Measurements from ENCODE around the gene PLEKHB2.
"Not testable (repeated sequence)": the region's sequence is repeated elsewhere in the genome, so short reads cannot be mapped to it uniquely, and the experiment has no call there.

Gene PLEKHB2

DNA sequence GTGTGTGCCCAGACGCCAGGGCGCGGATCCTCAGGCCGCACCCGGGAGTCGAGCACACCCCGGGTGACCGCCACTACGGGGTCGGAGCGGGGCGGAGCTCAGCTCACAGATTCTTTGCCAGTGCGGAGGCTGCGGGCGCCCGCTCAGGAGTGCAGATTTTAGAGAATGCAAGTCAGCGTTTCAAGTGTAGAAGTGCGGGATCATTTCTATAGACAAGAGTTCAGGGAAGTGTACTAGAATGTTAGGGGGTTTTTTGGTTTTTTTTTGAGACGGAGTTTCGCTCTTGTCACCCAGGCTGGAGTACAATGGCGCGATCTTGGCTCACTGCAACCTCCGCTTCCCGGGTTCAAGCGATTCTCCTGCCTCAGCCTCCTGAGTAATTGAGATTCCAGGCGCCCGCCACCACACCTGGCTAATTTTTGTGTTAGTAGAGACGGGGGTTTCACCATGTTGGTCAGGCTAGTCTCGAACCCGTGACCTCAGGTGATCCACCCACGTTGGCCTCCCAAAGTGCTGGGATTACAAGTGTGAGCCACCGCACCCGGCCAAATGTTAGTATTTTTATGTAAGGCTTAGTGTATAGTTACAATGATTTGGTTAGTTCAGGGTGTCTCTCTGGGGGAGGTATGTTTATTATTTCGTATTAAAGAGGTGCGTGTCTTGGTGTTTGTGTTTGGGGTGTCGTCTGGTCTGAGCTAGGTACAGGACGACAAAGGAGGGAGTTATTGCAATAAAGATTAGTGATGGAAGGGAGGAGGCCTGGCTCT lies 11.3 kb upstream of the PLEKHB2 start:
- DNase-seq, result no peak

DNA sequence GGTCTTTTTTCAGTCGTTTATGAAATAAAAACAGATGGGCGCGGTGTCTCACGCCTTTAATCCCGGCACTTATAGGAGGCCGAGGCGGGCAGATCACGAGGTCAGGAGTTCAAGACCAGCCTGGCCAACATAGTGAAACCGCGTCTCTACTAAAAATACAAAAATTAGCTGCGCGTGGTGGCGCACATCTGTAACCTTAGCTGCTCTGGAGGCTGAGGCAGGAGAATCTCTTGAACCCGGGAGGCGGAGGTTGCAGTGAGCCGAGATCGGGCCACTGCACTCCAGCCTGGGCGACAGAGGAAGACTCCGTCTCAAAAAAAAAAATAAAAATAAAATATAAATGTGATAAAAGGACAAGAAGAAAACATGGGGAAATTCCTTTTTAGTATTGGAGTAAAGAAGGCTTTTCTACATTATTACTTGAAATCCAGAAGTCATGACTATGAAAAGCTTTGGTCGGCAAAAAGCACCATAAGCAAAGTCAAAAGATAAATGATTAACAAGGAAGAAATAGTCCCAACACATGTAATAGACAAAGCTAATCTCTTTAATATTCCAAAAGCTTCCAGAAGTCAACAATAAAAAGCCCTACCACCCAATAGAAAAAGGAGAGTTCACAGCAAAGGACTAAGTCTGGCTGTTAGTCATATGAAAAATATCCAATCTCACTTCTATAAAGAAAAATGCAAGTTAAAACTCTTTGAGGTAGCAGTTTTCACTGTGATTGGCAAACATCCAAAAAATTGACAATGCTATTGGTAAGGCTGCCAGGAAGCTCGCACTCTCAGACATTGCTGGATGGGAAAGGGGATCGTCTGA lies 10.5 kb upstream of the PLEKHB2 start:
- DNase-seq, result no peak

DNA sequence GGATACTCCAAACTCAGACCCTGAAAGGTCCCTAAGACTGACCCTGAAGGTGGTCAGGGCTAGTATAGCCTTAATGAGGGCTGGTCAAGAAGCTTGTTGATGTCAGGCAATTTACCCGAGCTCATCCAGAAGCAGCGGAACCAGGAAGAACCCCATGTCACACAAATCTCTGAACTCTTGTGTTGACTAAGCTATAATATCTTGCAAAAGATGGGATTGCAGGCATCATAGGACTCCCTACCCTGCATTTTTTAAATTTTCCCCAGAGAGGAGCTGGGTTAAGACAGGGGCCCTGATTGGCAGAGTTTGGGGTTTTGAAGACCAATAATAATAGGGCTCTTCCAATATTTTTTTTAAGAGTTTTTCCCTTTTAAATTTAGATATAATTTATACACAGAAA lies 2.0 kb upstream of the PLEKHB2 start:
- no peak for DNase-seq

DNA sequence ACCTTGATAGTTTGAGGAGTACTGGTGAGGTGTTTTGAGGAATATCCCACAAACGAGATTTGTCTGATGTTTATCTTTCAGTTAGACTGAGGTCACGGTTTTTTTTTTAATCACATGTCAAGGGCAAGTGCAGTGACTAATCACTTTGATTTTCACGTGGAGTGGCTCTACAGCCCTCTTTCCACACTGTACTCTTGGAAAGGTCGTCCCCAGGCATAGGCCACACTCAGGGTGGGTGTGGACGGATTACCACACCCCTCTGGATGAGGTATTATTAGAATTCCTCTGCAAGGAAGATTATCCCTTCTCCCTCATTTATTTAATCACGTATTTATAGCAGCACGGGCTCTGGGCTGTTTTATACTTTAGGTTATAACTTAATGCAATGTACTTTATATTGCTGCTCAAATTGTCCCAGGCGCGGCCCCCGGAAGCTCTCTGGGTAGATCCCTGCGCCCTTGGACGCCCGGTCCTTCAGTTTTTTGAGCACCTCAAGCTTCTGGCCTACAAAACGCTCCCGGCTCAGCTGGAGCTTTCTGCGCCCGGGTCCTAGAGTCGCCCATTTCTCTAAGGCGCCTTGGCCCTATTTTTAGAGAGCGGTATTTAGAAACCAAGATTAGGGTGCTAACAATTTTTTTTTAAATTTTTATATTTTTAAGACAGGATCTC lies 515 bp upstream of the PLEKHB2 start:
- DNase-seq, result no peak

DNA sequence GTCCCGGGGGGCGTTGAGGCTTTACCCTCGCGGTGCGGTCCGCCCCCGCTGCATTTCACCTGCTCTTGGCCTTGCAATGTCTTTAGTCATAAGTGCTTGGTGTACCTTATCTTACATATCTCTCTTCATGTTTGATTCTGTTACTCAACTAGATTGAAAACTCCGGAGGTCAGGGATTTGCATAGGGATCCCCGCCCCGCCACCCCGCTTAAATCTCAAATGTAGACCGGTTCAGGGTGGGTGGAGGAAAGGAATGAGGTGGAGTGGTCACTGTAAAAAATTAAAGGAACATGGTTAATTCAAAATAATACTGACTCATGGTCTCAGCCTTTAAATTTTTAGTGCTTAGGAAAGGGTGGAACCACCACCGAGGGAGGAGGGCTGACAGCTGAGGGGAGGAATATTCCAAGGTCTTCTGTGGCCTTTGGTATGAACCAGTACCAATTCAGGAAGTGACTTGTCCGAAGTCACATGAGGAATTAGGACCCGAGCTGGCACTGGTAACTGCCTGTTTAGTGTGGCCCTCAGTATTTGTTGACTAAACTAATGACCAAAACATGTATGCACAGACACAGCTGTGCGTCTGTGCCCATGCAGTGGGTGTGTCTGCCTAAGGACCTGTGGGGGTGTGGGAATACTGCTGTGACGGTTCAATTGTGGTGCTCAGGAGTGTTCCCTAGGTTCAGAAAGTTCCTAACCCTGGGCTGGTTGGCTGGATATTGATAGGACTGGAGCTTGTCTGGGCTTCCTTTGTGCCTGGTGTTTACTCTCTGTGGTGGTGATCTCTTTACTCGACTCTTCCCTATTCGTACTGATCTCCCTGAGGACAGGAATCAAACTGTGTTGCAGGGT lies 1.0 kb downstream of the PLEKHB2 start:
- no peak for DNase-seq

DNA sequence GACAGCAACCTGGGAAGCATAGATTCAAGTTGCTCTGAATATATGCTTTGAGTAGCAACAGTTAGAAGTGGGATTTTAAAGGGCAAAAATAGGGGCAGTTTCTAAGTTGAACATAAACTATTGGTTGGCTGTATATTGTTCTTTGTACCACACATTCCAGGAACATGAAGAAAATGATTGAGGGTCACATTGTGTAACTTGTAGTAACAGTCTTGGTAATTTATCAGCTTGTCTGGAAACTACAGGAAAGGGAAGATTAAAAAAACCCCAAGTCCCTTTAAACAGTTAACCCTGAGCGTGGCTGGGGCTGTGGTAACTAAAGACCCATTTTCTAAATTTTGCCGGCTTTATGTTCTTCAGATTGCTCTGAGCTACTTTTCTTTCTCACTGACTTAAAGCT lies 7.4 kb downstream of the PLEKHB2 start:
- no peak for DNase-seq

DNA sequence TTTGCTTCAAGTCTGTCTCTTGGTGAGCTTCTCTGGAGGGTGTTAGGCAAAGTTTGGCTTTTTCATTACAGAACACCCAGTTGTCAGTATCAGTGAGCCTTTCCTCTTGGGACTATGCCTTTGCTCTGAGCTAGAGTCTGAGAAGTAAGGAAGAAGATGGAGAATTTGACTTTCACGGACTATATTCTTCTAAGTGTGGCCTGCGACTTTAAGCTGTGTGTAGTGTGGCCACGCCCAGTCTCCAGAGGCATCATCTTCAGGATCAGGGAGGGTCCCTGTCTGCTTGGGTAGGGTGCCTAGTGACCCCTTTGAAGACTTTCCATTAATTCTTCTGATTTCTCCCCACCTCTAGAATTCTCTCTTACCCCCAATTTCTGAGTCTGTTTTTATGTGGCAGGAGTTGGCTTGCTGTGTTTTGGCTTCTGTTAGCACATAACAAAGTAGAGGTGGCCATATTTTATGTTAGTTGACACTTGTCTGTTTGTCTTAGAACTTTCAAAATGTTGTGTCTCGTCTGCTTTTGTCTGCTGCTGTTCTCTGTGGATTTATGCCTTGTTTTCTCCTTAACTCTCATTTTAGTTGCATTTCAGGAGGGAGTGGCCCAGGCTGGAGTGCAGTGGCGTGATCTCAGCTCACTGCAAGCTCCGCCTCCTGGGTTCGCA lies 8.6 kb downstream of the PLEKHB2 start:
- DNase-seq, result no peak

DNA sequence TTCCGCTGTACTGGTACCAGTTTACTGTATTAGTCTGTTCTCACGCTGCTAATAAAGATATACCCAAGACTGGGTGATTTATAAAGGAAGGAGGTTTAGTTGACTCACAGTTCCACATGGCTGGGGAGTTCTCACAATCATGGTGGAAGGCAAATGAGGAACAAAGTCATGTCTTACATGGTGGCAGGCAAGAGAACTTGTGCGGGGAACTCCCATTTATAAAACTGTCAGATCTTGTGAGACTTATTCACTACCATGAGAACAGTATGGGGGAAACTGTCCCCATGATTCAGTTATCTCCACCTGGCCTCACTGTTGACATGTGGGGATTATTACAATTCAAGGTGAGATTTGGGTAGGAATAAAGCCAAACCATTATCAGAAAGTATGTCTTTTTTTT lies 9.8 kb downstream of the PLEKHB2 start:
- not testable (repeated sequence) for DNase-seq

DNA sequence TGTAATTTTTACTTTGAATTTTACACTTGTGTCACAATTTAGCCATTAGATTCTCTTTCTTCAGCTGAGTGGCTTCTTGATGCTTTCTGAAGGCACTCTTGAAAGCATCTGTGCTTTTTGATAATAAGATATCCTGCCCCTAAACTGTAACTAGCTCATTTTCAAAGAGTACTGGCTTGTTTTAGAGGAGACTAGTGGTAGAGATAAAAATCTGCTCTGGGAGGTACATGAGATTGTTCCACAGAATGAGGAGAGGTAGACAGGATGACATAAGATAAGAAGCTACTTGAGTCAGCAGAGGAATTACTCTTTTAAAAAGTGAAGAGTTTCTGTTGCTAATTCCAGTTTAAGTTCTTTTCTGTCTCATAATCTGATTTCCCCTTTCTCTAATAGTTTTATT lies 10.6 kb downstream of the PLEKHB2 start:
- no peak for DNase-seq

DNA sequence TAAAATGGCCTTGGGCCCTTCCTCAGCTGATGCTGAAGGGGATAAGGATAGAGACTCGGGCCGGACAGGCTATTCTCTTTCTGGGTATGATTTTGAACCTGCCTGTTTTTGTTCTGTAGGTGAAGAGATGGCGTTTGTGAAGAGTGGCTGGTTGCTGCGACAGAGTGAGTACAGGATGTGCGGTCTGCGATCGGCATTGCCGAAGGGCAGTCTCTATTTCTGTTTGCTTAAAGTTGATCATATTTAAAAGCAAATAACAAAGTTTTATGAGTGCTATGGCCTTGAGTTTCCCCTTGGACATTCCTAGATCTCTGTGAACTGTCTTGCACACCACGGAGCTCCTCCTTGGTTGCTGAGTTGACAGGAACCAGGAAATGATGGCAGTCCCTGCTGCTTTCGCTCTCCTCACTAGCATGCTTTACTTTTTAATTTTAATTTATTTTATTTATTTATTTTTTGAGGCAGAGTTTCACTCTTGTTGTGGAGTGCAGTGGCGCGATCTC lies 15.7 kb downstream of the PLEKHB2 start:
- DNase-seq, result no peak

DNA sequence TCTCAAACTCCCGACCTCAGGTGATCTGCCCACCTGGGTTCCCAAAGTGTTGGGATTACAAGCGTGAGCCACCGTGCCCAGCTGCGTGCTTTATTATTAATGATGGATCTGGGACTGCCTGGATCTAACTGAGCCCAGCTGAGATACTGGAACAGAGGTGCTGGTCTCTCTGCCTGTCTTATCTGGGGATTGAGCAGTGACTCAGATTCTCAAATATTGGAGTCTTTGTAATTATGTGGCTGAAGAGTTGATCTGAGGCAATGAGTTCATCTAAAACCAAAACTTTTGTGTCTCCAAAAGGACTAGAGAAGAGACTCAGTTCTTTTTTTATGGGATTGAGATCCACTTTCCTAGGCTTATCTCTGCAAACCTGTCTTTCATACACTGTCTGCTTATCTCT lies 16.3 kb downstream of the PLEKHB2 start:
- no peak for DNase-seq

DNA sequence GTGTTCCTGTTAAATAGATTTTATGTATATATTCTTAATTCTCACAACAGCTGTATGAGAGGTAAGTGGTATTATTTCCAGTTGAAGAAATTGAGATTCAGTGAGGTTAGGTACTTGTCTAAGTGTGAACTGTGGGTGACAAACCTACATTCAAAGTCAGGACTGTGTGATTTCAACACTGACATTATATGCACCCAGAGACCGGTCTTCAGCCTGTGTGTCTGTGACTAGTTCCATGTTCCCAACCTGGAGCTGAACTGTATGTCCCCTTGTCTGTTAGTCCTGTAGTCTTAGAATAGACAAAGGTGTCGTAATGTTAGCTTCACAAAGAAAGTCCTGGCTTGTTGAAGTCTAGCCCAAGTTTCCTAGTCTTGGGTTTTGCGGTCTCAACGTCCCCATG lies 17.4 kb downstream of the PLEKHB2 start:
- DNase-seq, result no peak

DNA sequence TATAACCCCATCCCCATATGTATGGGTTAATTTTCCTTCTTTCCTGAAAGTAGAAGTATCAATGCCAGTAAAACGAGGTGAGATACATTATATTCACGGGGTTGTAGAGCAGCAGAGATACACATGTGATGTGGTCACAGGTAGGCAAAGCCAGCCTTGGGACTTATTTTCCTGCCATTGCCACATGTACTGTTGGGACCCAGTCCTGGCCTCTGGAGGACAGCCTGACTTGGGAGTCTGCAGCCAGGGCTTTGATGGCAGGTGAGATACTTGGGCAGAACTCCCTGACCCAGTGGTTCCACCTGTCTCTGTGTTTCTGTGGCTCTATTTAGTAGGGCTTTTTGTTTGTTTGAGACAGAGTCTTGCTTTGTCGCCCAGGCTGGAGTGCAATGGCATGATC lies 18.1 kb downstream of the PLEKHB2 start:
- DNase-seq, result no peak

DNA sequence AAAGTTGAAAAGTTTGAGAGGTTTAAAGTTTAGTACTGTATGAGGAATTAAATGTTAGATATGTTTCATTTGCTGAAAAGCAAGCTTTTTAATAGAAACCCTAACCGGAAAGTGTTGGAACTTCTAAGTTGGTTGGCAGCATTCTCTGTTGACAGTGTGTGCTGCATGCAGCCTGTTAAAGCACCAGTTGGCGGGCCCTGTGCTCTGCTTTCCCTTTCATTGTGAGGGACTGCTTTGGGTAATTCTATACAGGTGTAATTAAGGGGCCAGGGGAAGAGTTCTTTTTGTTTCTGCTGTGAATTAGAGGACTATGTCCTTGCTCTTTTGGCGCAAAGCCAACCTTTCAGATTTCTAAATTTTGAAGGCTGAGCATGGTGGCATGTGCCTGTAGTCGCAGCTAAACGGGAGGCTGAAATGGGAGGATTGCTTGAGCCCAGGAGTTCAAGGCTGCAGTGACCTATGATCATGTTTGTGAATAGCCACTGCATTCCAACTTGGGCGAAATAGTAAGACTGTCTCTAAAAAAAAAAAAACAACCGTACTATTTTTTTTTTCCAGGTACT lies 20.1 kb downstream of the PLEKHB2 start:
- DNase-seq, result no peak

DNA sequence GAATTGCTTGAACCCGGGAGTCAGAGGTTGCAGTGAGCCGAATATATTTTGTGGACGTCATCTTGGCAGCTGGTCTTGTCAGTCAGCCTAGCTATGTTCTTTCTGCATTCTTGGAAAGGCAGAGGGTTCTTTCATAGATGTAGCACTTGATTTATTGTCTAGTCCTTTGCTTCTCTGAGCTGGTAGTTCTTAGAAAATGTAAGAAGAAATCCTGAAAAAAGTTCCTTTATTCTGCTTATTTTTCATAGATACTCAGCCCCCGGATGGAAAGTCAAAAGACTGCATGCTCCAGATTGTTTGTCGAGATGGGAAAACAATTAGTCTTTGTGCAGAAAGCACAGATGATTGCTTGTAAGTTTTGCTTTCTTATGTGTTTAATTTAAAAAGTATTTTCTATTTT lies 21.3 kb downstream of the PLEKHB2 start:
- no peak for DNase-seq

DNA sequence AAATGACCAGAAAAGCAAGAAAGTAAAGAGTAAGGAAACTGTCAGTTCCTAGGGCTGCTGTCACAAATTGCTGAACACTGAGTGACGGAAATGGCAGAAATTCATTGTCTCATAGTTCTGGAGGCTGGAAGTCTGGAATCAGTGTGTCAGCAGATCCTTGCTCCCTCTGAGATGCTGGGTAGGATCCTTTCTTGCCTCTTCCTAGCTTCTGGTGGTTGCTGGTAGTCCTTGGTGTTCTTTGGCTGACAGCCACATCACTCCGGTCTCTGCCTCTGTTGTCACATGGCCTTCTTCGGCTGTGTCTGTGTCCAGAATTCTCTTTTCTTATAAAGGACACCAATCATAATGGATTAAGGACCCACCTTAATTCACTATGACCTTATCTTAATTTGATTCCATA lies 21.9 kb downstream of the PLEKHB2 start:
- DNase-seq, result no peak

DNA sequence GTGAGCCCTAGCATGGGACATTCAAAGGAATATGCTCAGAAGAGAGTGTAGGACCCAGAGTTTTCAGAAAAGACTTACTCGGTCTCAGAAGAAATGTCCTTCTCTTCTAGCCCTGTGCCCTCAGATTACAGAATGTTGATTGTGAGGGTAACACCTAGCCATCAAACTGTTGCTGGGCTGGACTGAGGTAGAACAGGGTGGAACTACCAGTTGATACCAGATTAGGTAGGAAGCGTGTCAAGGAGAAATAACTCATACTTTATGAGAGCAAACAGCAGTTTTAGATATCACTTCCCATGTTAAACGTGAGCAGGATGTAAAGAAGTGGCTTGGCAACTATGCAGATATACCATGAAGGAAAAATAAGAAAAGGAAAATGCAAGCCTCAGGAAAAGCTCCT lies 22.8 kb downstream of the PLEKHB2 start:
- DNase-seq, result no peak

DNA sequence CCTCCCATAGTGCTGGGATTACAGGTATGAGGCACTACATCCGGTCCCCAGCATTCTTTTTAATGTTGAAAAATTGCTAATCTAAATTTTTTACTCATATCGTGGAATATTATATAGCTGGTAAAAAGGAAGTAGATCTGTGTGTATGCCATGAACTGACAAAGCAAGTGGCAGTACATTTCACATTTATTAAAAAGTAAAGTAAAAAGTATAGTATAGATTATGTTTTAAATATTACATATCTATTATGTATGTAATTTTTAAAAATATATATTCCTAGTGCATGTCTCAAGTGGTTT lies 25.1 kb downstream of the PLEKHB2 start:
- DNase-seq, result no peak

DNA sequence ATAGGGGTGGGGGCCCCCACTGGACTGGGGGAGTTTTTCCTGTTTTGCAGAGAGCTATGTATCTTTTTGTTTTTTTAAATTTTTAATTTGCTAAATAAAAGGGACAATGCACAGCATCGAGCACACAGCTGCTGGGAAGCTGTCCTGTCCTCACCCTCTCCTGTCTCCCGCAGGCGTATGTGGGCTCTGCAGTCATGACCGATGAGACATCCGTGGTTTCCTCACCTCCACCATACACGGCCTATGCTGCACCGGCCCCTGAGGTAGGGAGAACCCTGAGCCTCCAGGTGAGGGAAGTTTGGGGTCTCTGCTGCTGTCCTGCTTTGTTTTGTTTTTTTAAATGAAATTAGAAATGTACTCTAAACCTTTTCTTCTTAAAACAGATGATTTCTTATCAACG lies 27.6 kb downstream of the PLEKHB2 start:
- no peak for DNase-seq

DNA sequence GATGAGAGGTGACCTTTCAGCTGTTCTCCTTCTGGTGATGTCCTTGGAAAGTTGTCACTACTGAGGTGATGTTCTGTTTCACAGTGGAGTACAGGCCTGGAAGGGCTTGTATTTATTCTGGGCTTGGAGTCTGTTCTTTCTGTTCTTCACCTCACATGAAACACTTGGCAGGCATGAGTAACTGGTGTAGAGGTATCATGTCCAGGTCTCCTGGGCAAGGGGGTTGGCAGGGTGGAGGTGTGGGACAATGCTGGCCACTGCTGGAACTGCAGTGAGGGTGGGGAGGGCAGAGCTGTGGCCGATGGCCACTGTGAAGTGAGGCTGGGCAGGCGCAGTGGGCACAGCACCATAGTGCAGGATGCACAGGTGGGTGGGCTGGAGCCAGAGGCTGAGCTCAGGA lies 35.4 kb downstream of the PLEKHB2 start:
- no peak for DNase-seq

DNA sequence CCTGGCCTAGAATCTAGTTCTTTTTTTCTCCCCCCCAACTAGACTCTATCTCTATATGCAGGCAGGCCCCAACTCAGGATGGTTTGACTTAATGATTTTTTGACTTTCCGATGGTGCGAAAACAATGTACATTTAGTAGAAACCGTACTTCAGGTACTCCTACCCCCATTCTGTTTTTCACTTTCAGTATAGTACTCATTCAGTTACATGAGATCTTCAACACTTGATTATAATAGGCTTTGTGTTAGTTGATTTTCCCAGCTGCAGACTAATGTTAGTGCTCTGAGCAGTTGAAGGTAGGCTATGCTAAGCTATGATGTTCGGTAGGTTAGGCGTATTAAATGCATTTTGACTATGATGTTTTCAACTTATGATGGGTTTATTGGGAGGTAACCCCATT lies 37.7 kb downstream of the PLEKHB2 start:
- DNase-seq, result no peak

DNA sequence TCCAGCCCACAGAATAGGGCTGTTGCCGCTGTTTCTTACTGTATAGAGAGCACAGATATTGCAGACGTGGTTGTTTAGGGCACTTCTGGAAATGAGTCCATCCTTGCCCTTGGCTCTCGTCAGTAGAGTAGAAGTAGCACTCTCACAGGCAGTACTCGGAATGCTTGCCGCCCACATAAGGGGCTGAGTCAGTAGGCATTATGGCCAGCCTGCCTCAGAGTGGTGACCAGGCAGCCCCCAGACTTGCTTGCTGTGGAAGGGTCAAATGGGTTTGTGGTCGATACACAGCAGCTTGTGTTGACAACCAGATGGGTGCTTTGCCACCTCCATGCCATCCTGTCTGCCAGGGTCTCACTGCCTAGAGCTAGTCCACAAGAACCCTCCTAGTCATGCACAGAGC lies 38.7 kb downstream of the PLEKHB2 start:
- DNase-seq, result no peak
